GM10266 (cell line): Measurements from ENCODE around the gene DNER.
A peak's percentile ranks its signal among the peaks of the same experiment; 100 is the strongest.
"Not testable (repeated sequence)": the region's sequence is repeated elsewhere in the genome, so short reads cannot be mapped to it uniquely, and the experiment has no call there.

Source experiments
- DNase-seq: peaks from one replicate; pipeline ENCODE4 v3.0.0; 2012; ENCODE audit errors: extremely low spot score
- TF ChIP-seq, protein P1 (sequence below): IDR thresholded peaks from 2 replicates; pipeline ENCODE4 v1.5.1; 2012; ENCODE audit warnings: mild to moderate bottlenecking, low read depth; ENCODE audit not compliant: control insufficient read depth, insufficient read depth; ENCODE audit errors: missing control alignments

Gene DNER

DNA sequence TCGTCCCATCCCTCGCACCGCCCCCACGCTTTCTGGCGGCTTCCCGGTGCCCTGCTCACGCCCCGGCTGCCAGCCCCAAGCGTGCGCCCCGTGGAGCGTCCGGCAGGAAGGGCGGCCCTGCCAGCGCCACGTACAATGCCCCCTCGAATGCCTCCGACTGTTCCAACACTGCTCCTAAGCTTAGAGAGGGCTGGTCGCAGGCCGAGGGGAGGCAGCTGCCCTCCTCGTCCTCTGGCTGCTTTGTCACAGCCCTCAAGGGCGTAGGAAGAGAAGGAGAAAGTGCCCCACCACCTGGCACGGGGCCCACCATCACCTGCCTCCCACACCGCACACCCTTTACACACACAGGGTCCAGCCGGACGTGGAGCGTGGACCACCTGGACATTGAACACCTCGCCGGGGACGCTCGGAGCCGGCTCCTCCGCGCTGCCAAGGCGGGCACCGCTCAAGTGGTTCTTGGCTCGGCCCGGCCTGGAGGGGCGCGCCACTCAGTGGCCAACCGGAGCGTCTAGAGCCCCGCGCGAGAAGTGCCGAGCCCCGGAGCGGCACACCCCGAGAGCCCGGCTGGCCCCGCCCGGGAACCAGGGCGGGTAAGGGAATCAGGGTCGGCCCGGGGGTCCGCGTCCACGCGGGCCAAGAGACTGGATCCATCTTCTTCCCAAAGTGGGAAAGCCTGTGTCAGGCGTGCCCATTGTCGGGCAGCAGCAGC, 830 bp downstream of the DNER start:
- TF ChIP-seq, protein P1, sequence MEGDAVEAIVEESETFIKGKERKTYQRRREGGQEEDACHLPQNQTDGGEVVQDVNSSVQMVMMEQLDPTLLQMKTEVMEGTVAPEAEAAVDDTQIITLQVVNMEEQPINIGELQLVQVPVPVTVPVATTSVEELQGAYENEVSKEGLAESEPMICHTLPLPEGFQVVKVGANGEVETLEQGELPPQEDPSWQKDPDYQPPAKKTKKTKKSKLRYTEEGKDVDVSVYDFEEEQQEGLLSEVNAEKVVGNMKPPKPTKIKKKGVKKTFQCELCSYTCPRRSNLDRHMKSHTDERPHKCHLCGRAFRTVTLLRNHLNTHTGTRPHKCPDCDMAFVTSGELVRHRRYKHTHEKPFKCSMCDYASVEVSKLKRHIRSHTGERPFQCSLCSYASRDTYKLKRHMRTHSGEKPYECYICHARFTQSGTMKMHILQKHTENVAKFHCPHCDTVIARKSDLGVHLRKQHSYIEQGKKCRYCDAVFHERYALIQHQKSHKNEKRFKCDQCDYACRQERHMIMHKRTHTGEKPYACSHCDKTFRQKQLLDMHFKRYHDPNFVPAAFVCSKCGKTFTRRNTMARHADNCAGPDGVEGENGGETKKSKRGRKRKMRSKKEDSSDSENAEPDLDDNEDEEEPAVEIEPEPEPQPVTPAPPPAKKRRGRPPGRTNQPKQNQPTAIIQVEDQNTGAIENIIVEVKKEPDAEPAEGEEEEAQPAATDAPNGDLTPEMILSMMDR: no peak
- DNase-seq: peak; percentile 38

DNA sequence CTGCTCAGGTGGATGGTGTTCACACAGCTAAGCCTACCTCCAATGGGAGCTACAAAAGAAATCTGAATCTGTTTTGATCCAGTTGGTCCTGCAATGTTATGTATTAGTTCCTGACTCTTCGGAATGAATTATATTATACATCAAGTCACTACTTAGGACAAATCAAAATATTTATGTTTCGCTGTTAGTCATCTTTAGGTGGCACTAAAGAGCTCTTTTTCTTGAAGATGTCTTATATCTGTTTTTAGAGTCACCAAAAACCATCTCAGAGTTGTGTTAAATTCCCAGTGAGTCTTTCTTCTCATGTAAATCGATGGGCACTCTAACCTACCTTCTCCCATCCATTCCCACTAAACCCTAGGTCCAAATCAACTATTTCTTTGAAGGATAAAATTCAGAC, 2.2 kb downstream of the DNER start:
- DNase-seq: peak; percentile 43
- TF ChIP-seq, protein P1: no peak

DNA sequence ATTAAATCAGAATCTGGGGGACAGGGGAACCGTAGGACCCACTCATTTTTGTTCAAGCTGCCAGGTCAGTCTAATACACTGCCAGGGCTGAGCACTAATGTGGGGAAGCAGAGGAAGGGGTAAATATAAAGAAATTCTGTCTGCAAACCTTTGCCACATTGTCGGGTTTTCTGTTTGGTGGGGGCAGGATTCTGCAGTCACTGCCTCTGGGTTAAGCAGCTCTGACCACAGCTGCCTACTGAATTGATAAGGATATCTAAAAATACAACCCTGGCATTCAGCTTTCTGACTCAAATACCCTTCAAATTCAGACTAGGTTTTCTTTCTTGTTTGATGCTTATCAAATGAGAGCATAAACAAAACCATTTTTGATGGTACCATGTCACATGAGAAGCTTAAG, 6.0 kb downstream of the DNER start:
- TF ChIP-seq, protein P1: no peak
- no peak for DNase-seq

DNA sequence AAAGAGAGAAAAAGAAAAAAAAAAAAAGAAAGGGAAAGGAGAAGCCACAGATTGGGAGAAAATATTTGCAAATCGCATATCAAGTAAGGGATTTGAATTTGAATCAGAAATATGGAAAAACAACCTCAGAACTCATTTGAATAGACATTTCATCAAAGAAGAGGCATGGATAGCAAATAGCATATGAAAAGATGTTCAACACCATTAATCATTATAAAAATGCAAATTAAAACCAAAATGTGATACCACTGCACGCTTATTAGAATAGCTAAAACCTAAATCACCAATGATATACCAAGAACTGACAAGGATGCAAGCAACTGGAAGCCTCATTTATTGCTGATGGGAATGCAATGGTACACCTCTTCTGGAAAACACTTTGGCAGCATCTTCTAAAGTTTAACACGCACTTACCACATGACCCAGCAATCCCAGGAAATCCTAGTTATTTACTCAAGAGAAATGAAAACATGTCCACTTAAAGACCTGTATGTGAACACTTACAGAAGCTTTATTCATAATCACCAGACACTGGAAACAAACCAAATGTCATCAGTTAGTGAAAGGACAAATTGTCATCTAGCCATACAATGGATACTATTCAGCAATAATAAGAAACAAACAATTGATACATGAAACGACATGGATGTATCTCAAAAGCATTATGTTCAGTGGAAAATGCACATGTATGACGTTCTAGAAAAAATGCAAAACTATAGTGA, 10.3 kb downstream of the DNER start:
- TF ChIP-seq, protein P1: no peak
- DNase-seq: no peak

DNA sequence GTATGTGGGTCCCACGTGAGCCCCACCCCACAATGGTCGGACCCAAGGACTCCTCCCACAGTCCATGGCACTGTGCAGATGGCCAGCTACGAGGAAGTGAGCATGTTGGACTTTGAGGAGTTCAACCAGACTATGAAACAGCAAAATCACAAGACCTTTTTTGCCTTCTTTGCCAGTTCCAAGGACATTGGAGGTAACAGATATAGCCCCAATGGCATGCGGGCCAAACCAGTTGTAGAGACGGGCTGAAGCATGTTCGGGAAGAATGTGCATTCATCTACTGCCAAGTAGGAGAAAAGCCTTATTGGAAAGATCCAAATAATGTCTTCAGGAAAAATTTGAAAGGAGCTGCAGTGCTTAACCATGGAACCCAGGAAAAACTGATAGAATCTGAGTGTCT, 12.6 kb downstream of the DNER start:
- TF ChIP-seq, protein P1: no peak

DNA sequence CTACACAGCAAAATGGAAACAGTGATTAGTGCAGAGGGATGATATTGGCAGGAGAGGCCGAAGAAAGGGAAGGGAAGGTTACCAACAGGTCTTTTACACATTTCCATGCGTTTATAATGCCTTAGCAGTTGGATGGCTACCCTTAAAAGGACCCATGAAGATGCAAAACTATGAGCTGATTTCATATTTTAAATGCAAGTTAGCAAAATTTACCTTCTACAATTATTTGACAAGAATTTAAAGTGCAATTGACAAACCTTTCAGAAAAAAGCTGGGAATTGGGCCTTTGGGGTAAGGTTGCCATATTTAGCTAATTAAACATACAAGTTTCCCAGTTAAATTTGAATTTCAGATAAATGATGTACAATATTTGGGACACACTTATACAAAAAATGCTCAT, 13.3 kb downstream of the DNER start:
- DNase-seq: no peak
- TF ChIP-seq, protein P1: no peak

More for the DNA sequence above, 12.6 kb downstream of the DNER start:
- DNase-seq: no peak

DNA sequence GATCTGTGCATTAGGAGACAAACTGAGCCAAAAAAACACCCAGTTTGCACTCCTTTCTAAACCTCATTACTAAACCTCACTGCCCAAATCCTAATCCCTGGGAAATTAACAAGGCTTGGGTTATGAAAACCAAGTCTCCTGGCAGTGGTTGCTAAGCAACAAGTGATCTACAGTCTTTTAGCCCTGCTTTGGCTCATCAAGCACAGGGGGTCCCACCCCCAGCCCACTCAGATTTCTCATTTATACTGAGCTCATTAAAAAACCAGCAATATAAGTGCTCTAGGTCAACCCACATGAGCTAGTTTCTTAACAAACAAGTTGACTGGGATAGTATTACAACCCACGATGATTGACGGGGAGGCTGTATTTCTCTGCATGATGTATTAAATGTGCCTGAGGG, 18.4 kb downstream of the DNER start:
- TF ChIP-seq, protein P1: no peak
- DNase-seq: no peak

DNA sequence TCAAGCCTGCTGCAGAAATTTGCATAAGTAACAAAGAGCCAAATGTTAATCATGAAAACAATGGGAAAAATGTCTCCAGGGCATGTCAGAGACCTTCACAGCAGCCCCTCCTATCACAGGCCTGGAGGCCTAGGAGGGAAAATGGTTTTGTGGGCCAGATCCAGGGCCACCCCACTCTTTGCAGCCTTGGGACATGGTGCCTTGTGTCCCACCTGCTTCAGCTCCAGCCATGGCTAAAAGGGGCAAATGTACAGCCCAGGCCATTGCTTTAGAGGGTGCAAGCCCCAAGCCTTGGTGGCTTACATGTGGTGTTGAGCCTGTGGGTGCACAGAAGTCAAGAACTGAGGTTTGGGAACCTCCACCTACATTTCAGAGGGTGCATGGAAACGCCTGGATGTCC, 20.5 kb downstream of the DNER start:
- not testable (repeated sequence) for DNase-seq
